Measurements from ENCODE around the gene RPL36AL.

The RPL36AL gene

DNA sequence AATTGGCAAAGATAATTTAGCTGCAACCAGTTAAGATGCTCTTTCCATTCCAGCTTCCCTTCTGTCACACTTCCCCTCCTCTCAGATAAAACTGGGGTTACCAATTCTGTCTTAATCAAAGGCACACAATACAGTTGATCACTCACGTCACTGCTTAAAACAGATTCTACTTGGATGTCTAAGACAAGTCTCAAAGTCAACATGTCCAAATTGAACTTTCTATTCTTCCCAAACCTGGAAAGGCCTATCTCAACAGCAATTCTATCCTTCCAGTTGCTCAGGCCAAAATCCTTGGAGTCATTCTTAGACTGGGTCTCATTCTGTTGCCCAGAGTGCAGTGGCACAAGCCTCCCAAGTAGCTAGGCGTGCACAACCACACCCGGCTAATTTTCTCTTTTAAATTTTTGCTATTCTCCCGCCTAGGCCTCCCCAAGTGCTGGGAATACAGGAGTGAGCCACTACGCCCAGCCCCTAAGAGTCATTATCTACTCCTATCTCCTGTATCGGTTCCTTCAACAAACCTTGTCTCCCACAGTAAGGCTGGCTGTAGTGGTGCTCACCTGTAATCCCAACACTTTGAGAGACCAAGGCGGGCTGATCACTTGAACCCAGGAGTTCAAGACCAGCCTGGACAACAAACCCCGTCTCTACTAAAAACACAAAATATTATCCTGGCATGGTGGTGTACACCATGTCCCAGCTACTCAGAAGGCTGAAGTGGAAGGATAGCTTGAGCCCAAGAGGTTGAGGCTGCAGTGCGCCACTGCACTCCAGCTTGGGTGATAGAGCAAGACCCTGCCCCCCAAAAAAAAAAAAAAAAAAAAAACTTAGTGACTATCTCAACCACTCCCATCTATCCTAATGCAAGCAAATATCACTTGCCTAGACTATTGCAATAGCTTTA is 39.0 kb downstream of the RPL36AL start:
- DNase-seq (ENCODE audit: low read depth in 2 of 2): no peak

DNA sequence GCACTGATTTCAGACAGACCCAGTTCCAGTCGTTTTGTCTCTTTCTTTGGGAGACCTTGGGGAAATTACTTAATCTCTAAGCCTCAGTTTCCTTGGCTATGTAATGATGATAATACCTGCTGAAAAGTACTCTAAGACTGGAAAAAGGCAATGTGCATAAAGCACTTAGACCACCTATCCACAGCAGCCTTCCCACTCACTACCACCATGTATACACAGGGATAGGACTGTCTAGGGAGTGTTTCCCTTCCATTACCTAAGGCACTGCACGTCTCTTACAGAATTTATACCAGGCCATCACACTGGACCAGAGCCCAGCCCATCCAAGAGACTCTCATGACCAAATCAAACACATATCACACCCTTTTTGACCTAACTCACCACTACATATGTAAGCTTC is 40.6 kb downstream of the RPL36AL start:
- DNase-seq (ENCODE audit: low read depth in 2 of 2): no peak

DNA sequence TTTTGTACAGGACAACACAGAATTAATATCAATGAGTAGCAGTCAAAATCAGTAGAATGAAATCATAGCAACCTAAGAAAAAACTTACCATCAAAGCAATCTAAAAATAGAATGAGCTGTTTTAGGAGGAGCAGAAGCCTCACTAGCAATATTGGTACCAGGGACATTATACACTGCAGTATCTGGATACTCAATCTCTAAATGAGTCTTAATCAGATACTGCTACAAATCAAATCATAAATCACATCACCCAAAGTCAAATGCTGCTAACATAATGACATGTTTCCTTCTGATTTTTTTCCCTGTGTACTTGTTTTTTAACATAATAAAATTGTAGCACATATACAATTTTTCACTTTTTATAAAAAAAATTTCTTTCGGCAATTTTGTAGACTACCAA is 42.3 kb downstream of the RPL36AL start:
- DNase-seq (ENCODE audit: low read depth in 2 of 2): no peak

DNA sequence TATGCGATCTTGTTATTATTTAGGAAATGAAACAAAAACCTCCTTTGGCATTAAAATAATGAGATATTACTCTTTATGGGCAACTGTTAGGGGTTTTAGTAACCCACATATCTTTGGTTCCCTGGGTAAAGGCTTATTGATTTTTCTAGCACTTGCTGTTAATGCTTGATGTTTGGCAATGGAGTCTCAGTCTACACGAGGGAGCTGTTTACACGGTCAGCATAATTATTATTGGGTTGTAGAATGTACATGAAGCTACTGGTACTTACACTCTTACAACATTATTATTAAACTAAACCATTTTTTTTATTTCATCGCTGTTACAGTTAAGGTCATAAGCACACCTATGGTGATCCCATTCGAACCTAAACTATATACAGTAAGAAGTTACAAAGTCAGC is 46.4 kb downstream of the RPL36AL start:
- no peak for DNase-seq (ENCODE audit: low read depth in 2 of 2)

DNA sequence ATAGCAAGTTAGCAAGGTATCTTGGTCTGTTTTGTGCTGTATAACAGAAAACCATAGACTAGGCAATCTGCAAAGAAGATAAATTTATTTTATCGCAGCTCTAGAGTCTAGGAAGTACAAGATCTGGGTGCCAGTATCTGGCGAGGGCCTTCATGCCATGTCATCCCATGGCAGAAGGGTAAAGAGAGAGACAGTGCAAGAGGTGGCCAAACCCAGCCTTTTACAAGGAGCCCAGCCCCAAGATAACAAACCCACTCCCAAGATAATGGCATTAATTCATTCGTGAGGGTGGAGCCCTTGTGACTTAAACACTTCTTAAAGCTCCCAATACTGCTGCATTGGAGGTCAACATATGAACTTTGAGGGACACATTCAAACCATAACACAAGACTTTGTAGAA is 51.1 kb downstream of the RPL36AL start:
- DNase-seq (ENCODE audit: low read depth in 2 of 2): no peak
